WERI-Rb-1 (cell line): ENCODE data around the gene HDAC10.
A peak's percentile ranks its signal among the peaks of the same experiment; 100 is the strongest.

Experiments used
- DNase-seq: peaks from one replicate; pipeline ENCODE4 v3.0.0-alpha.2; 2020
- H3K27ac ChIP-seq: fragments of 250-450 bp; sonication (Bioruptor Pico); 2 replicates; pipeline ENCODE4 v1.5.1; 2020; ENCODE audit warnings: mild to moderate bottlenecking, moderate library complexity
- H3K27me3 ChIP-seq: fragments of 250-450 bp; sonication (Bioruptor Pico); 2 replicates; pipeline ENCODE4 v1.5.1; 2021; ENCODE audit warnings: mild to moderate bottlenecking, low read depth, moderate library complexity; ENCODE audit not compliant: insufficient read depth, severe bottlenecking
- H3K36me3 ChIP-seq: fragments of 250-450 bp; sonication (Bioruptor Pico); 2 replicates; pipeline ENCODE4 v1.5.1; 2020; ENCODE audit warnings: mild to moderate bottlenecking, moderate library complexity
- H3K4me3 ChIP-seq: 2 replicates; pipeline ENCODE4 v1.5.1; 2011; ENCODE audit warnings: low read depth, mild to moderate bottlenecking, control low read depth, low read length
- H3K9me3 ChIP-seq: fragments of 250-450 bp; sonication (Bioruptor Pico); 2 replicates; pipeline ENCODE4 v1.5.1; 2021; ENCODE audit warnings: mild to moderate bottlenecking, moderate library complexity; ENCODE audit not compliant: severe bottlenecking
- TF ChIP-seq, protein P1 (sequence below): IDR thresholded peaks from 2 replicates; pipeline ENCODE4 v1.5.1; 2011; ENCODE audit warnings: low read depth, mild to moderate bottlenecking, control low read depth, inconsistent platforms, low read length

The HDAC10 gene

DNA sequence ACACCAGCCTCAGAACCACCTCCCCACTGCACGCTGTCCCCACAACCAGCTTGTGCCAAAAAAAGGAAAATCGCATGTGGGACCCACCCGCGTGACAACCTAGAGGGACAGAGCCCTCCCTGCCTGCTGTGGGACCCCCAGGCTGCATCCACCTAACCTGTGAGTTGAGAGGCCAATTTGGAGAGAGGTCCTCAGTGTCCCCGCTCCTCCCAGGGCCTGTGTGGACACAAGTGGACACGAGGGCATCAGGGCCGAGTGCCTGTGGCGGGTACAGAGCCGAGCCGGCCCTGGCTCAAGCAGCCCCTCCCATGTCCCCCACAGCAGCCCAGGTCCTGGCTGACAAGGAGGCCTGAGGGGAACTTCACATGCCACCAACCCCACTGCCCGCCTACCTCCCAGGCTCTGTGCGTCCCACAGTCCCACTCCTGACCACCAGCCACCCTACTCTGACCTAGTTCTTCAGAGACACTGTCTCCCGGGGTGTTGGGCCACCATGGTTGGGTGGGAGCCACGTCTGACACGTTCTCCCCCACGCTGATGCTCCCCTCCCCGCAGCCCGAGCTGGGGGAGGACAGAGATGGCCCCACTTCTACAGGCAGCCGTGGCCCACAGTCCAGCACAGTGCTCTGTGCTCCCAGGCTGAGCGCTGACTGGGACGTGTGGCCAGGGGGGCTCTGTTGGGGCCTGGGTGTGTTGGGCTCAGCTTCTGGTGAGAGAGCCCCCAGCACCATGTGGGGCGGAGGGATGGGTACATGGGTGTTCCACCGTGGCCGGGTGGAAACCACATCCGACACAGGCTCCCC, 31.1 kb downstream of the HDAC10 start:
- H3K27me3 ChIP-seq, result no peaks in the 10 kb centered on the region
- no peaks in the 10 kb centered on the region for H3K9me3 ChIP-seq
- no peak overlapping the region for H3K27ac ChIP-seq
- TF ChIP-seq, protein P1, sequence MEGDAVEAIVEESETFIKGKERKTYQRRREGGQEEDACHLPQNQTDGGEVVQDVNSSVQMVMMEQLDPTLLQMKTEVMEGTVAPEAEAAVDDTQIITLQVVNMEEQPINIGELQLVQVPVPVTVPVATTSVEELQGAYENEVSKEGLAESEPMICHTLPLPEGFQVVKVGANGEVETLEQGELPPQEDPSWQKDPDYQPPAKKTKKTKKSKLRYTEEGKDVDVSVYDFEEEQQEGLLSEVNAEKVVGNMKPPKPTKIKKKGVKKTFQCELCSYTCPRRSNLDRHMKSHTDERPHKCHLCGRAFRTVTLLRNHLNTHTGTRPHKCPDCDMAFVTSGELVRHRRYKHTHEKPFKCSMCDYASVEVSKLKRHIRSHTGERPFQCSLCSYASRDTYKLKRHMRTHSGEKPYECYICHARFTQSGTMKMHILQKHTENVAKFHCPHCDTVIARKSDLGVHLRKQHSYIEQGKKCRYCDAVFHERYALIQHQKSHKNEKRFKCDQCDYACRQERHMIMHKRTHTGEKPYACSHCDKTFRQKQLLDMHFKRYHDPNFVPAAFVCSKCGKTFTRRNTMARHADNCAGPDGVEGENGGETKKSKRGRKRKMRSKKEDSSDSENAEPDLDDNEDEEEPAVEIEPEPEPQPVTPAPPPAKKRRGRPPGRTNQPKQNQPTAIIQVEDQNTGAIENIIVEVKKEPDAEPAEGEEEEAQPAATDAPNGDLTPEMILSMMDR, result no peak
- no peak overlapping the region for H3K4me3 ChIP-seq
- peaks cover 82% of the 10 kb centered on the region for H3K36me3 ChIP-seq
- DNase-seq, result no peak

DNA sequence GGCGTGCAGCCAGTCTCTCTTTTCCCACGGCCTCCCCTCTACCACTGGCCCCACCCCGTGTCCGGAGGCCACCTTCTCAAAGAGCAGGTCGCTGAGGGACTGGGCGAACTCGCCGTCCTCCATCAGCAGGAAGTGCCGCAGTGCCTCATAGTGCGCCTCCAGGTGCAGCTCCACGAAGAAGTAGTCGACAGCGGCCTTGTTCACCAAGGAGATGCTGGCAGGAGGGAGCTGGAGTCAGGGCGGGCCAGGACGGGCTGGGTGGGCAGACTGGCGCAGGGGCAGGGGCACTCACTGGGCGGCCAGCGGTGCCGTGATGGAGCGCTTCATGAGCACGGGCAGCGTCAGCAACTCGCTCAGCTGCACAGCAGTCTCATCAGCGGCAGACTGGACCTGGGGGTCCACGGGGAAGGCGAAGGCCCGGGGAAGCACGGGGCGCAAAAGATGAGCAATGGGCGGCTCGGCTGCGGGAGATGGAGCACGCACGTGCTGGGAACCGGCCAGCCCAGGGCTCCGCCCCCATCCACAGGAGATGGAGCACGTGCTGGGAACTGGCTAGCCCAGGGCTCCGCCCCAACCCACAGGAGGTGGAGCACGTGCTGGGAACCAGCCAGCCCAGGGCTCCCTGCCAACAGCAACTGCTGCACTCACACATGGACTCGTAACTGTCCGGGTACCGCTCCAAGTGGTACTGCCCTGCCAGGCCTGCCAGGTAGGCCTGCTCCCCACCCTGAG, 31.9 kb downstream of the HDAC10 start:
- H3K27me3 ChIP-seq, result no peaks in the 10 kb centered on the region
- no peaks in the 10 kb centered on the region for H3K9me3 ChIP-seq
- peaks cover 86% of the 10 kb centered on the region for H3K36me3 ChIP-seq
- peak; percentile 52 for DNase-seq
- no peak overlapping the region for H3K27ac ChIP-seq
- TF ChIP-seq, protein P1, result no peak
- no peak overlapping the region for H3K4me3 ChIP-seq

DNA sequence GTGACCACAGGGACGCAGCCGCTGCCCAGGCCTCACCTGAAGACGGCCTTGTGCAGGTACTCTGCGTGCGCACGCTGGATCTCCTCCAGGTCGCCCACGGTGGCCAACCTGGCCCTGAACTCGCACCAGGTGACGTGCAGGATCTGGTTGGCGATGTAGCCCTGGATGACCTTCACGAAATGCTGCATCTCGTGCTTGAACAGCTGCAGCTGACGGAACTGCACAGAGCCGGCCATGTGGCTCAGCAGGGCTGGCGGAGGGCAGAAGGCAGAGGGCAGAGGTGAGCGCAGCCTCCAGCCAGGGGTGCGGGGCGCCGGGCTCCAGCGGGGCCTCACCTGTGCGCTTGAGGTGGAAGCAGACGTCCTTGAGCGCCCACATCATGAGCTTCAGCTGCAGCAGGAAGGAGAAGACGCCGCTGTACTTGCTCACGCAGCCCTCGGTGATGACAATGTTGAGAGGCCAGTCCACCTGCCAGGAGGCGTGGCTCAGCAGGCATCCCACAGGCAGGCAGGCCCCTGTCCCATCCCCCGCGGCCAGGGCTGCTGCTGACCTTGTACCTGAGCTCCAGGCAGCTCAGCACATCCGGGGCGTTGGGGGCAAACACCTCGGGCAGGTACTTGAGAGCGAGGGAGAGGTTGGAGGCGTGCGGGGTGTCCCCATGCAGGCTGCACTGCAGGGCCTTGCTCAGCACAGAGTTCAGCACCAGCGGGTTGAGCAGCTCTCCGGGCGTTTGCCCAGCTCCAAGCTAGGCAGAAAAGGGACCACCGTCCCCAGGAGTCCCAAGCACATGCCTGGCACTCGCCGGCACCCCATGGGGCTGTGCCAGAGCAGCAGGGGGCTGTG, 32.7 kb downstream of the HDAC10 start:
- Histone ChIP-seq H3K4me3 (no peak overlapping the region), H3K27me3 (no peaks in the 10 kb centered on the region), H3K27ac (no peak overlapping the region), H3K36me3 (peaks cover 89% of the 10 kb centered on the region), H3K9me3 (no peaks in the 10 kb centered on the region)
- no peak for DNase-seq
- TF ChIP-seq, protein P1, result no peak

DNA sequence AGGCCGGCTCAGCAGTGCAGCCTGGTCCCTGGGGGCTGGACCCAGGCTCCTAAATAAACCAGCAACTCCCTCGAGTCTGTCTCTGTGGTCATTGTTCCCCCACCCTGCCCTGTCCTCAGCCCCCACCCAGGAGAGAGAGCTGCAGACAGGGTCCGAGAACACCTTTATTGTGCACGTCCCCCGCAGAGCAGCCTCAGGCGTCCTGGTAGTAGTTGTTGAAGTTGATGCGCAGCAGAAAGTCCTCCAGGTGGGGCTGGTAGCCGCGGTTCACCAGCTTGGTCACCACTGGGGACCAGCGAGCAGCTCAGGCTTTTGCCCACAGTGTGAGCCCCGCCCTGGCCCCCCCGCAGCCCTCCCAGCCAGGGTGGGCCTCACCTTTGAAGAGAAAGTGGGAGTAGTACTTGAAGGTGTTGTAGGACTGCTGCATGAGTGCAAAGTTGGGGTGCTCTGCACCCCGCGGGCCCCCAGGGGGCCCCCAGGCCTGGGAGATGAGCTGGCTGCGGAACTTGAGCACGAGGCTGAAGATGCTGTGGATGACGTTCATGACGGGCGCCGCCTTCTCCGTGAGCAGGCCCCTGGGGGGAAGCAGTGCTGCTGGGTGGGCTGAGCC, 33.4 kb downstream of the HDAC10 start:
- TF ChIP-seq, protein P1, result no peak
- Histone ChIP-seq H3K27ac (no peak overlapping the region), H3K36me3 (peaks cover 88% of the 10 kb centered on the region)

DNA sequence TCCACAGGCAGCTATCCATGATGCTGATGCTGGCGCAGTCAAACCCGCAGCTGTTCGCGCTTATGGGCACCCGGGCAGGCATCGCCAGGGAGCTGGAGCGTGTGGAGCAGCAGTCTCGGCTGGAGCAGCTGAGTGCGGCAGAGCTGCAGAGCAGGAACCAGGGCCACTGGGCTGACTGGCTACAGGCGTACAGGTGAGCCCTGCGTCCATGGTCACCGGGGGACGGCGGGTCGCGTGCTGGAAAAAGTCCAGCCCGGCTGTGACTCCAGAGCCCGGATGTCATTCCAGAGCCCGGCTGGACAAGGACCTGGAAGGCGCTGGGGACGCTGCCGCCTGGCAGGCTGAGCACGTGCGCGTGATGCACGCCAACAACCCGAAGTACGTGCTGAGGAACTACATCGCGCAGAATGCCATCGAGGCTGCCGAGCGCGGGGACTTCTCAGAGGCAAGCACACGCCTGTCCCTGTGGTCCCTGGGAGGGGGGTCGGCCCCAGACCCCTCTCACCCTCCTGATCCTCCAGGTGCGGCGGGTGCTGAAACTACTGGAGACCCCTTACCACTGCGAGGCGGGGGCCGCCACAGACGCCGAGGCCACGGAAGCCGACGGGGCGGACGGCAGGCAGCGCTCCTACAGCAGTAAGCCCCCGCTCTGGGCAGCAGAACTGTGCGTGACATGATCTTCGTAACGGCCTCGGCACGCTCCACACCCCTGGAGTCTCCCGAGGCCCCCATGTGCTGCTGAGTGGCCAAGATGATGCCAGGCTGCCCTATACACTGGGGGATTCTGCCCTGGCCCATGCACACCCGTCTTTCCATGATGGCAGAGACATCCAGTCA, 34.2 kb downstream of the HDAC10 start:
- DNase-seq, result no peak
- Histone ChIP-seq H3K36me3 (peaks cover 86% of the 10 kb centered on the region), H3K27me3 (no peaks in the 10 kb centered on the region), H3K27ac (no peak overlapping the region), H3K9me3 (no peaks in the 10 kb centered on the region), H3K4me3 (no peak overlapping the region)
- TF ChIP-seq, protein P1, result no peak

More for the DNA sequence above, 33.4 kb downstream of the HDAC10 start:
- Histone ChIP-seq H3K4me3 (no peak overlapping the region), H3K9me3 (no peaks in the 10 kb centered on the region), H3K27me3 (no peaks in the 10 kb centered on the region)
- DNase-seq, result no peak
